DMS53 treated with DMSO at 0.1 percent for 48 hours (cell line): ENCODE results near the gene SAP30L.

ENCODE experiments used
- DNase-seq: peaks from one replicate; lab custom pipeline; 2025; ENCODE audit not compliant: unreplicated experiment; lab: John Stamatoyannopoulos, UW

Gene SAP30L

DNA sequence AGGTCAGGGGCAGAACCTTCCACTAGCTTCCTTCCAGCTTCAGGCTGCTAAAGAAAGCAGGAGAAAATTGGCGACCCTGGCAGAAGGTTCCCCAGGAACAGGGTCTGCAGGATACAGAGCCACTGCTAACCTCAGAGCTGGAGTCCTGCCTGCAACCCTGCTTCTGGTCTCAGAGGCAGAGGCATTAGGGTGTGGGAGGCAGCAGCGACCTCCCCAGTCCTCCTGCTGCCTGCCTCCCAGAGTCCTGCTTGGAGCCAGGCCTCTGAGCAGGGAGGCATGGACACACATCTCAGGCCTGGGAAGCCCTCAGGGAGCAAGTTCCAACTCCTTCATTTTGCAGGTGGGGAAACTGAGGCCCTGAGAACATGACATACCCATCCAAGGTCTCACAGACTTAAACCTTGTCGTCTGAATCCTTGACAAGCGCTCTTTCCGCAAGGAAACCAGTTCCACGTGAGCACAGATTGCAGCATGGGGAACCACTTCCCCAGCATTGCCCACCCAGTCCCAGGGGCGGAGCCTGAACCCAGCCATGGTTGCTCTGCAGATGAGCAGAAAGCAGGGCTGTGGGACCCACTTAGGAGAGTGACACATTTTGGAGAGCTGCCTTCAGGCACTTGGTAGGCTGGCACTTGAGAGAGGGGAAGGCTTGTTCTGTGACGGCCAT lies 60.4 kb downstream of the SAP30L start:
- no peak for DNase-seq

DNA sequence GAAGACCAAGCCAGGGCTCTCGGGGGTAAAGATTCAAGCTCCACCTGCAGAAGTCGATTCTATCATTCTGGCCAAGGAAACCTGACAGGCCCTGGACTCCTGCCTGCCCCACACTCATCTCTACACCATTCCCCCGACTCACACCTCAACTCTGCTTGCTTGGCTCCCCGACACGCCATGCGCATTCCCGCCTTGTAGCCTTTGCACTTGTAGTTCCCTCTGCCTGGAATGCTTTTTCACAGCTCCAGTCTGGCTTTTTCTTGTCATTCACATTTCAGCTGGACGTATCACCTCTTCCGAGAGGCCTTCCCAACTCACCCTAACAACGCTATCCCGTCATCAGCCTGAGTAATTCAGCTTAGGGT lies 60.9 kb downstream of the SAP30L start:
- no peak for DNase-seq

DNA sequence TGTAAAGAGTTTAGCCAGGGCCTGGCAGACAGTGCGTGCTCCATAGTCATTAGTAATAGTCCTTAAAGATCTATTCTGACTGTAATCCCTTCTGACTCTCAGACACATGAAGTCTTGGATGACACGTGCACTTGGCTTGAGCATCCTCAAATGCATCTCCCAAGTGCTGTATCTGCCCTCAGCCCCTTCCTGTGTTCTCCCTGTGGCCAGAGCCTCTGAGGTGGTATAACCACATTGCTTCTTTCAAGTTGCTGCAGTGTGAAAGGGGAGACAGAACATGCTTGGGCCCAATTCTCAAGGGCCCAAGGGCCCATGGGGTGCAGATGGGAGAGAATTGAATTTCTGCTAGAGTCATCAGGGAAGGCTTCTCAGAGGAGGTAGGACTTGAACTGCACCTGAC lies 62.3 kb downstream of the SAP30L start:
- no peak for DNase-seq

DNA sequence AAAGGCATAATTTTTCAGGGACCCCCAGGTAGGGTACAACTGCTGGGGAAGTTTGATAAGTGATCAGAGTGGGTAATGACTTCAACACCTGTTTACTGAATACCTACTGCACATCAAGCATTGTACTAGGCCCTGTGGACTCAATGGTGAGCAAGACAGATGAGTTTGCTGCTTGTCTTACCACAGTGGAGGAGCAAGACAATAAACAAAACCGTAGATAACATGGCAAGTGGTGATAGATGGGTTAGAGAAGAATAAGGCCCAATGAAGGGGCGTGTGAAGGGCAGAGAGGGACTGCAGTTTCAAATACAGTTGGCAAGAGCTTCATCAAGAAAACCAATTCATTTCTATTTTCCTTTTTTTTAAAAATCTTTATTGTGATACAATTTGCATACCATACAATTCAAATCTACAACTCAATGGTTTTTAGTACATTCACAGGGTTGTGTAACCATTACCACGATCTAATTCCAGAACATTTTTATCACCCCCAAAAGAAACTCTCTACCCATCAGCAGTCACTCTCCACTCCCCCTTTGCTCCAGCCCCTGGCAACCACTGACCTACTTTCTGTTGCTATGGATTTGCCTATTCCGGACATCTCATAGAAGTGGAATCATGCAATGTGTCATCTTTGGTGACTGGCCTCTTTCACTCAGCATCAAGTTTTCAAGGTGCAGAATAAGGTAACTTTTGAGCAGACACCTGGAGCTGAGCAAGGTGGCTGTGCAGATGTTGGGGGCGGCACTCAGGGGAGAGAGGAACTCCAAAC lies 64.2 kb downstream of the SAP30L start:
- no peak for DNase-seq
